Measurements from ENCODE around the gene FREY1.
"Not testable (repeated sequence)": the region's sequence is repeated elsewhere in the genome, so short reads cannot be mapped to it uniquely, and the experiment has no call there.

The FREY1 gene

GRCh38 chr11:45913942-45914635 is 7.0 kb upstream of the FREY1 start:
- no peak for DNase-seq (ENCODE audit: low spot score)

DNA sequence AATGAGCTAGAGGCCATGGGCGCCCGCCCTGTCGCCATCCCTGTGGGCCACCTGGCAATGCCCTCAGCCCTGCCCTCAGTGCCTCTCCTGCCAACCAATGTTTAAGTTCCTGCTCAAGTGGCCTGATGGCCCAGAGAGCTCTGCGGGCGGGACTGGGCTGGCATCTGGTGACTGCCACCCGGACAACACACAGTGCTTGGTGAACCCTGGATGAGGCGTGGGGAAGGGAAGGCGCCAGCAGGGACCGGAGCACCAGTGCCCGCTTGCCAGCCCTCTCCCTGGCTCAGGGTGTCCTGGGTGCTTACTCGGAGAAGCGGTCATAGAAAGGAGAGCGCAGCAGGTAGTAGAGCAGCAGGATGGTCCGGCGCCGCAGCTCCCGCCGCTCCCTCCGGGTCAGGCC is 6.4 kb upstream of the FREY1 start:
- DNase-seq (ENCODE audit: low spot score) = no peak

DNA sequence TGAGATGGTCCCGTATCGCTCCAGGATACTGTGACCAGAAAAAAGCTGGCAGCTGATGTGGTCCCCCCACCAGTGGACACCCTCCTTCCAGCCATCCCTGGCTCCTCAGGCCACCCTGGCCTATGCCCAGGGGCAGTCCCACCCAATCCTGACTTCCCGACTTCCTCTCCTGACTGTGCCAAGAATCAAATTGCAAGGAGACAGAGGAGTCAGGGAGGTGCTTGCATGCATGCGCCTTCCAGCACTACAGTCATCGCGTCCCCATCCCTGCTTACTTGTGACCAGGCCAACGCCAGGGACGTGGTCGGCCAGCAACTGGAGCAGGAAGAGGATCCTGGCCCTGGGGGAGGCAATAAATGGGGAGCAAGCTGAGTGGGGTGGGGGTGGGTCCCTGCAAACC is 3.6 kb upstream of the FREY1 start:
- no peak for DNase-seq (ENCODE audit: low spot score)

DNA sequence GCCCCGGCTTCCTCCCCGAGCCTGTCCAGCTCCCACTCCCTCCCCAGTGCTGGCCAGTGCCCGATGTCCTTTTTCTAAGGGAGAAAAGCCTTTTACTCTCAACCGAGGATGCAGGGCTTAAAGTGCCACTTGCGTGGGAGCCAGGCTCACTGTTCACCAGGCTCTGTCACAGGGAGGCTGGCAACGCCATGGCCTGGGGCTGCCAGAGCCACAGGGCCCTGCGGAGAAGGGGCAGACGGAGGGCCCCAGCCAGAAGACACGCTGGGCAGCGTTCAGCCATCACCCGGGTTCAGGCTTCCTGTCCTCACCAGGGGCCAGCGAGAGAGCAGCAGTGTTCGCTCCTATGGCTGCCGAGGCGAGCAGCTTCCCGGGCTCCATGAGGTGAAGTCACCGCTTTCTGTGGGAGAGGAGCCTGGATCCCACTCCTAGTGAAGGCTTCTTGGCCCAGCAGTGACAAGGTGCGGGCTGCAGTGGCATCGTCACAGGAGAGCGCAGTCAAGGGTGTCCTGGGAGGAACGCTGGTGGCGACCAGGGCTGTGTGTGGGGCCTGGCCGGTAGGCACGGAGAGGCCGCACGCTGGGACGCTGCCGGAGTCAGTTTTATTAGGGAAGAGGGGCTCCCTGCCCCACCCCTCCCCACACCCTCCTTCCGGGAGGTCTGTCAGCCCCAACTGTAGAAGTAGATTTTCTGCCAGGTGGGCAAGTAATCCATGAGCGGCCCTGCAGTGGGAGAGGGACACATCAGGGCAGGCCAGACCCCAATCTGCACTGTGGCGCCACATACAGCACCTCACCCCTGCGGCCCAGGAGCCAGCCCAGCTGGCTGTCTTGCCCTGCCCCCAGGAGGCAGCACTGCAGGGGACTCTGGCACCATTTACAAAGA is 2.8 kb upstream of the FREY1 start:
- no peak for DNase-seq (ENCODE audit: low spot score)

DNA sequence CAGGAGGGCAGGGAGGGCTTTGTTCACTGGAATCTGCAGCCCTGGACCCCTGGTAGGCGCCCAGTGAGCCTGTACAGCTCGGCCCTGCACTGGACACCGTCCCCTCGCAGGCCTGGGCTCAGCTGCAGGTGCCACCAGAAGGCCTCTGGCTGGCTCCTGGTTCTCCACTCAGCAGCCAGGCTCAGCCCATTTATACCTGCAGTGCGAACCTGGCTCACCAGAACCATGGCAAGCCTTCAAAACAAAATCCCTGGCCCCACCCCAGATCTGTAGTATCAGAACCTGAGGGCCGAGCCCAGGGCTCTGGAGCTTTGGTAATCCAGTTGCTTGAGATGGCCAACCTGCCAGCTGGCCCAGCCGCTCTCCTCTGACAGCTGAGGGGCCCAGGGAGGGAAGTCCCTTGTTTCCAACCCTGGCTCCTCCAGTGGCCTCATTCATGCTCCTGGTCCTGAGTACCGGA is 870 bp upstream of the FREY1 start:
- DNase-seq (ENCODE audit: low spot score) = no peak

DNA sequence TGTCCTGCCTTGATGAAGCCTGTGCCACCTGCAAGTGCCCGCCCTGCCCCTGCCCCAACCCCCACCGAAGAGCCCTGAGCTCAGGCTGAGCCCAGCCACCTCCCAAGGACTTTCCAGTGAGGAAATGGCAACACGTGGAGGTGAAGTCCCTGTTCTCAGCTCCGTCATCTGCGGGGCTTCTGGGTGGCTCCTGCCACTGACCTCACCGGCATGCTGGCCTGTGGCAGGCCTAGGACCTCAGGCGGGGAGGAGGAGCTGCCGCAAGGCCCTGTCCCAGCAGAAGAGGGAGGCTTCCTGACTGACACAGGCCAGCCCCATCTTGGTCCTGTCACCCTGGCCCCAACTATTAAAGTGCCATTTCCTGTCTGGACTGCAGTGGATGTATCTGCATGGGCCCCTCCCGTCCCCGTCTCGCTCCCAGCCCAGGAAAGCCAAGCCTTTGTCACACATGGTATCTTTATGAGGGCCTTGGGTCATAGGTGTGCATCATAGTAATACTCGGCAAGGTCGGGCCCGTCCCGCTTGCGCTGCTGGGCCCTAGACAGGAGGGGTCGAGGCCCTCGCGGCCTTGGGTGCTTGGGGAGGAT is 882 bp downstream of the FREY1 start:
- no peak for DNase-seq (ENCODE audit: low spot score)

GRCh38 chr11:45905576-45905975 is 1.5 kb downstream of the FREY1 start:
- not testable (repeated sequence) for DNase-seq (ENCODE audit: low spot score)

DNA sequence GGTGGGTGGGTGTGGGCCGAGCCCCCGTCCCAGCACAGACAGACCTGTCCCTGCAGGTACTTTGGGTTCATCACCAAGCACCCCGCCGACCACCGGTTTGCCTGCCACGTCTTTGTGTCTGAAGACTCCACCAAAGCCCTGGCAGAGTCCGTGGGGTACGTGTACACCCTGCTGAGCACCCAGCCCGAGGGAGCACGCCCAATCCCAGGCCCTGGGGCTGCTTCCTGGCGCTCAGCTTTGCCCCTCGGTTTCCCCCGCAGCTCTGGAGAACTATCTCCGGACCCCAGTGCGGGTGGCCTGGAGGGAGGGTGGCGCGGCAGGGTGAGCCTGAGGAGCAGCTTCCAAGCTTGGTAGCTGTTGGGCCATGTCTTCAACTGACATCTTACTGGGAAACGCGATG is 2.0 kb downstream of the FREY1 start:
- DNase-seq (ENCODE audit: low spot score) = no peak

DNA sequence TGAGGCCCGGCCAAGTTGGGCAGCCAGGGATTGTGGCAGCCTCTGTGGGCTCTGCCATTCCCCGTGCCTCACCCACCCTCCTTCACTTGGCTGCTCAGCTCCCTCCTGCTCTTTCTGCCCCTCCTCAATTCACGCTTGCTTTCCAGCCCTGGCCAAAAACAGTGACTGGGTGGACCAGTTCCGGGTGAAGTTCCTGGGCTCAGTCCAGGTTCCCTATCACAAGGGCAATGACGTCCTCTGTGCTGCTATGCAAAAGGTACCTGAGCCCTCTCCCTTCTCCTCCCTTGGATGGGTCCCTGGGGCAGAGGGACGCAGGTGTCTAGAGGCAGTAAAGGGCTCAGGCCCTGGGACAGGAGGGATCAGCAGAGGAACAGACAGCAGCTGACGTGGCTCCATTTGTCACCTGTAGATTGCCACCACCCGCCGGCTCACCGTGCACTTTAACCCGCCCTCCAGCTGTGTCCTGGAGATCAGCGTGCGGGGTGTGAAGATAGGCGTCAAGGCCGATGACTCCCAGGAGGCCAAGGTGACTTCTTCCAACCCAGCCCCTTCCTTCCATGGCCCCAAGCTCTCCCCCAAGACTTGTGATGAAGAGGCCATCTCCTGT is 2.7 kb downstream of the FREY1 start:
- DNase-seq (ENCODE audit: low spot score) = no peak

- DNase-seq (ENCODE audit: low spot score) = no peak
Measured at GRCh38 chr11:45902452-45903380, 4.4 kb downstream of the FREY1 start.

DNA sequence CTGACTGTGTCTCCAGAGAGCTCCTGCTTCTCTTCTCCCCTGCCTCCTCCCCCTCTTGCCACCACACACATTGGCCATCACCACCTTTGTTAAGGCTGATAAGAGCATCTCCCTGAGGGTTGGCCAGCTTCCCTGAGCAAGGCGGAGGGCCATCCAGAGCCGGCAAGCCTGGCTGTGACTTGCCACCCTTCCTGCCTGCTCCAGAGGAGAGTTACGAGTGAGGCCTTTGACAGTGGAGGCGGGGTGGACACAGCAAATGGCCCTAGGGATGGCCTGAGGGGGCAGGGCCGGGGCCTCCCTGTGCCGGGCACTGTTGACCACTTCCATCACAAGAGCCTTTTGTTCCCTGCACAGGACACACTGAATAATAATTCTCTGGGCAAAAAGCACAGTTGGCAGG is 5.4 kb downstream of the FREY1 start:
- no peak for DNase-seq (ENCODE audit: low spot score)

- DNase-seq (ENCODE audit: low spot score) = no peak
Measured at GRCh38 chr11:45900916-45901617, 6.0 kb downstream of the FREY1 start.

- DNase-seq (ENCODE audit: low spot score) = not testable (repeated sequence)
Measured at GRCh38 chr11:45900175-45900800, 6.8 kb downstream of the FREY1 start.

GRCh38 chr11:45899448-45900174 is 7.5 kb downstream of the FREY1 start:
- peak; percentile 31 for DNase-seq (ENCODE audit: low spot score)

GRCh38 chr11:45899086-45899447 is 8.0 kb downstream of the FREY1 start:
- DNase-seq (ENCODE audit: low spot score) = no peak

GRCh38 chr11:45897556-45897955 is 9.5 kb downstream of the FREY1 start:
- no peak for DNase-seq (ENCODE audit: low spot score)

GRCh38 chr11:45896422-45896984 is 10.6 kb downstream of the FREY1 start:
- DNase-seq (ENCODE audit: low spot score) = no peak

DNA sequence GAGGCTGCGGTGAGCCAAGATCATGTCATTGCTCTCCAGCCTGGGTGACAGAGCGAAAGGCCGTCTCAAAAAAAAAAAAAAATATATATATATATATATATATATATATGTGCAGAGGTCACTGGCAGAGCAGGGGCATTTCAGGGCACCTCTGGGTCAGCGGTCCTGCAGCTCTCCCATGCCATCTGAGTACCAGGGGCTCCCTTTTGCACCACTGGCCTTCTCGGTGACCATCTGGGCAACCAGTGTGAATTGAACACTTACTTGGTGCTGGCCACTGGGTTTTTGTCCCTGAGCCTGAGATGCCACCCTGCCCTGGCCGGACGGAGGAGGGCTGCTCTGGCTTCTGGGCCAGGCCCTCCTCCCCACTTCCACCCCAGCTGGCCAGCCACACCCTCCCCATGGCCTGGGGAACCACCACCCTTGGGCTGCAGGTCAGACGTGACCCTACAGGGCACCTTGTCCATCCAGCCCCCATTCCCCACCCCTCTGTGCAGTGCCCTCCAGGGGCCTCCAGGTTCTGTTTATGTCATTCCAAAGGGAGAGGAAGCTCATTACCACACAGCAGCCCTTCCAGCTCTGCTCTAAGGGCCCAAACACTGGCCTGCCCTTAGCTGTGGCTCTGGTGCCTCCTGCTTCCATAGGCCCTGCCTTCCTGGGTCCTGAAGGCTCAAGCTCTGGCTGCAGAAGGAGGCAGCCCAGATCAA is 11.4 kb downstream of the FREY1 start:
- no peak for DNase-seq (ENCODE audit: low spot score)
